Astrocyte (in vitro differentiated cells and primary cell): ENCODE data around the gene F8A1.
"Not testable (repeated sequence)": the region's sequence is repeated elsewhere in the genome, so short reads cannot be mapped to it uniquely, and the experiment has no call there.

Experiments
- CTCF ChIP-seq: IDR thresholded peaks from 2 replicates; pipeline ENCODE4 v1.5.1; 2011; ENCODE audit warnings: low read depth, mild to moderate bottlenecking, inconsistent platforms, low read length, moderate library complexity; ENCODE audit not compliant: insufficient read depth
- EZH2 ChIP-seq: IDR thresholded peaks from 2 replicates; pipeline ENCODE4 v1.6.1; 2012; ENCODE audit warnings: mild to moderate bottlenecking, low read length, inconsistent platforms; ENCODE audit not compliant: insufficient read depth

- not testable (repeated sequence) for TF ChIP-seq EZH2, CTCF
Measured at GRCh38 chrX:154868522-154868921, 17.6 kb upstream of the F8A1 start.
